SK-N-SH treated with all-trans-retinoic acid at 6 μM for 48 hours (cell line): ENCODE results near the gene NINL.

Experiments used
- ATAC-seq: fragments of 200-7000 bp; cut with Tn5 transposase; 3 replicates; pipeline ENCODE4 v1.9.1; 2020; ENCODE audit warnings: mild to moderate bottlenecking, moderate library complexity
- ARNTL ChIP-seq: fragments of 450-650 bp; formaldehyde crosslinking; IDR thresholded peaks from 2 replicates; pipeline ENCODE4 v1.5.0; 2020; ENCODE audit warnings: low read depth, mild to moderate bottlenecking, moderate library complexity, borderline replicate concordance
- BACH2 ChIP-seq: fragments of 250-450 bp; sonication (Bioruptor Pico); IDR thresholded peaks from 2 replicates; pipeline ENCODE4 v1.9.0; 2021; ENCODE audit warnings: mild to moderate bottlenecking, borderline replicate concordance
- CREB5 ChIP-seq: fragments of 250-450 bp; sonication (Bioruptor Pico); IDR thresholded peaks from 2 replicates; pipeline ENCODE4 v1.5.1; 2020; ENCODE audit warnings: low read depth, mild to moderate bottlenecking, moderate library complexity
- CSDC2 ChIP-seq: fragments of 250-450 bp; sonication (Bioruptor Pico); IDR thresholded peaks from 2 replicates; pipeline ENCODE4 v1.5.0; 2020; ENCODE audit warnings: mild to moderate bottlenecking, moderate library complexity
- ESRRG ChIP-seq: fragments of 250-450 bp; sonication (Bioruptor Pico); IDR thresholded peaks from 2 replicates; pipeline ENCODE4 v1.6.1; 2021; ENCODE audit warnings: mild to moderate bottlenecking
- GLIS3 ChIP-seq: fragments of 250-450 bp; sonication (Bioruptor Pico); IDR thresholded peaks from 2 replicates; pipeline ENCODE4 v1.5.0; 2020; ENCODE audit warnings: mild to moderate bottlenecking, moderate library complexity
- ISL1 ChIP-seq: fragments of 250-450 bp; sonication (Bioruptor Pico); IDR thresholded peaks from 2 replicates; pipeline ENCODE4 v2.1.2; 2022; ENCODE audit warnings: mild to moderate bottlenecking, moderate library complexity
- OSR1 ChIP-seq: fragments of 250-450 bp; sonication (Bioruptor Pico); IDR thresholded peaks from 2 replicates; pipeline ENCODE4 v1.8.0; 2022; ENCODE audit warnings: moderate library complexity, mild to moderate bottlenecking, inconsistent platforms
- PATZ1 ChIP-seq: fragments of 250-450 bp; sonication (Bioruptor Pico); IDR thresholded peaks from 2 replicates; pipeline ENCODE4 v1.8.0; 2020; ENCODE audit warnings: mild to moderate bottlenecking, moderate library complexity, borderline replicate concordance
- PPARA ChIP-seq: fragments of 250-450 bp; sonication (Bioruptor Pico); IDR thresholded peaks from 2 replicates; pipeline ENCODE4 v1.5.0; 2020; ENCODE audit warnings: mild to moderate bottlenecking, borderline replicate concordance
- RARB ChIP-seq: fragments of 250-450 bp; sonication (Bioruptor Pico); IDR thresholded peaks from 2 replicates; pipeline ENCODE4 v1.8.0; 2021; ENCODE audit warnings: mild to moderate bottlenecking, moderate library complexity
- SNAI2 ChIP-seq: fragments of 250-450 bp; sonication (Bioruptor Pico); IDR thresholded peaks from 2 replicates; pipeline ENCODE4 v1.5.0; 2020; ENCODE audit warnings: mild to moderate bottlenecking, moderate library complexity
- TCF4 ChIP-seq: fragments of 250-450 bp; sonication (Bioruptor Pico); IDR thresholded peaks from 2 replicates; pipeline ENCODE4 v1.8.0; 2021; ENCODE audit warnings: mild to moderate bottlenecking, moderate library complexity, borderline replicate concordance
- TOX ChIP-seq: fragments of 250-450 bp; sonication (Bioruptor Pico); IDR thresholded peaks from 2 replicates; pipeline ENCODE4 v1.8.0; 2021; ENCODE audit warnings: mild to moderate bottlenecking, moderate library complexity, borderline replicate concordance
- TSHZ2 ChIP-seq: fragments of 250-450 bp; sonication (Bioruptor Pico); IDR thresholded peaks from 2 replicates; pipeline ENCODE4 v1.5.0; 2020; ENCODE audit warnings: mild to moderate bottlenecking, moderate library complexity
- ZC3H10 ChIP-seq: fragments of 250-450 bp; sonication (Bioruptor Pico); IDR thresholded peaks from 2 replicates; pipeline ENCODE4 v1.5.1; 2021; ENCODE audit warnings: mild to moderate bottlenecking, moderate library complexity
- ZFP3 ChIP-seq: fragments of 250-450 bp; sonication (Bioruptor Pico); IDR thresholded peaks from 2 replicates; pipeline ENCODE4 v1.5.0; 2020; ENCODE audit warnings: mild to moderate bottlenecking, moderate library complexity
- ZFP30 ChIP-seq: fragments of 450-650 bp; formaldehyde crosslinking; IDR thresholded peaks from 2 replicates; pipeline ENCODE4 v1.5.0; 2022; ENCODE audit warnings: mild to moderate bottlenecking, moderate library complexity
- ZNF70 ChIP-seq: fragments of 450-650 bp; formaldehyde crosslinking; IDR thresholded peaks from 2 replicates; pipeline ENCODE4 v1.5.0; 2020; ENCODE audit warnings: mild to moderate bottlenecking, moderate library complexity
- ZNF8 ChIP-seq: fragments of 450-650 bp; formaldehyde crosslinking; IDR thresholded peaks from 2 replicates; pipeline ENCODE4 v1.5.0; 2020; ENCODE audit warnings: mild to moderate bottlenecking, moderate library complexity

NINL gene

GRCh38 chr20:25514195-25514594 is 71.1 kb downstream of the NINL start:
- no peak for TF ChIP-seq ISL1
- TF ChIP-seq OSR1 (CRISPR knock-in tag): no peak
- TF ChIP-seq TCF4 (CRISPR knock-in tag): no peak
- TF ChIP-seq ZFP3: no peak
- TF ChIP-seq ZNF8: no peak
- no peak for TF ChIP-seq ESRRG (CRISPR knock-in tag)
- no peak for TF ChIP-seq ZNF70
- no peak for ATAC-seq

GRCh38 chr20:25512709-25513108 is 72.6 kb downstream of the NINL start:
- TF ChIP-seq BACH2: no peak
- TF ChIP-seq, all 23 proteins: peak for 0
- ATAC-seq: no peak

GRCh38 chr20:25511183-25511582 is 74.1 kb downstream of the NINL start:
- TF ChIP-seq CSDC2 (no peak), ZC3H10 (CRISPR knock-in tag) (no peak), PATZ1 (CRISPR knock-in tag) (no peak), ZFP3 (no peak)
- ATAC-seq: no peak

- ATAC-seq: no peak
- TF ChIP-seq ESRRG (CRISPR knock-in tag) (no peak), TCF4 (CRISPR knock-in tag) (no peak), SNAI2 (CRISPR knock-in tag) (no peak), PATZ1 (CRISPR knock-in tag) (no peak), ZC3H10 (CRISPR knock-in tag) (no peak)
Measured at GRCh38 chr20:25510721-25511120, 74.6 kb downstream of the NINL start.

GRCh38 chr20:25510202-25510601 is 75.1 kb downstream of the NINL start:
- ATAC-seq: no peak
- TF ChIP-seq PPARA (CRISPR knock-in tag) (no peak), OSR1 (CRISPR knock-in tag) (no peak), ISL1 (no peak), CSDC2 (no peak), TCF4 (CRISPR knock-in tag) (no peak), CREB5 (CRISPR knock-in tag) (no peak), ZFP3 (no peak), ZFP30 (no peak), ZNF8 (no peak), RARB (CRISPR knock-in tag) (no peak), ZNF70 (no peak), GLIS3 (CRISPR knock-in tag) (no peak), BACH2 (no peak), ARNTL (no peak), ZC3H10 (CRISPR knock-in tag) (no peak), SNAI2 (CRISPR knock-in tag) (no peak), TOX (CRISPR knock-in tag) (no peak), TSHZ2 (CRISPR knock-in tag) (no peak)
